WTC11 (cell line): ENCODE data around the gene KIAA0232. TPM values are rescaled to one million over a fixed set of nuclear protein-coding genes. Genes with fewer than 3 reads are reported as not detected.

Source experiments
- ATAC-seq: fragments of 200-7000 bp; cut with Tn5 transposase; 2 replicates; pipeline ENCODE4 v1.10.0; 2021; ENCODE audit warnings: mild to moderate bottlenecking, moderate library complexity
- CTCF ChIA-PET: fragments of 300-600 bp; sonication (Branson Sonifier 250); formaldehyde crosslinking; loops from one replicate; lab custom pipeline; 2021; ENCODE audit warnings: antibody characterized with exemption; lab: Charles Lee
- POLR2A ChIA-PET: fragments of 350-600 bp; sonication (Branson Sonifier 250); formaldehyde crosslinking; loops from one replicate; lab custom pipeline; 2021; ENCODE audit warnings: antibody characterized with exemption; lab: Charles Lee
- DNase-seq: peaks from one replicate; pipeline ENCODE4 v3.0.0; 2021; ENCODE audit warnings: low spot score
- H3K27ac Mint-ChIP-seq: 2 replicates; pipeline ENCODE4 v1.8.0; 2021; ENCODE audit warnings: mixed read lengths
- H3K27me3 Mint-ChIP-seq: 2 replicates; pipeline ENCODE4 v1.8.0; 2021; ENCODE audit warnings: low read depth, mild to moderate bottlenecking, moderate library complexity, mixed read lengths
- H3K36me3 Mint-ChIP-seq: 2 replicates; pipeline ENCODE4 v1.8.0; 2021; ENCODE audit warnings: mixed read lengths
- H3K4me1 Mint-ChIP-seq: 2 replicates; pipeline ENCODE4 v1.8.0; 2022; ENCODE audit warnings: mixed read lengths
- H3K4me3 Mint-ChIP-seq: 2 replicates; pipeline ENCODE4 v1.8.0; 2021; ENCODE audit warnings: mild to moderate bottlenecking, moderate library complexity, mixed read lengths
- H3K9me3 Mint-ChIP-seq: 2 replicates; pipeline ENCODE4 v1.8.0; 2021; ENCODE audit warnings: mixed read lengths
- ATF1 ChIP-seq: sonication (generic); formaldehyde crosslinking; IDR thresholded peaks from 2 replicates; pipeline ENCODE4 v1.8.1; 2023; ENCODE audit warnings: mild to moderate bottlenecking, moderate library complexity, missing genetic modification reagents
- ELF4 ChIP-seq: sonication (generic); formaldehyde crosslinking; IDR thresholded peaks from 2 replicates; pipeline ENCODE4 v1.8.1; 2022; ENCODE audit warnings: low read depth, mild to moderate bottlenecking, moderate library complexity, missing genetic modification reagents
- ESRRA ChIP-seq: sonication (generic); formaldehyde crosslinking; IDR thresholded peaks from 2 replicates; pipeline ENCODE4 v1.8.1; 2022; ENCODE audit warnings: mild to moderate bottlenecking, missing genetic modification reagents, borderline replicate concordance
- HMGA2 ChIP-seq: fragments of 250-450 bp; sonication (Bioruptor Pico); IDR thresholded peaks from 2 replicates; pipeline ENCODE4 v1.4.0; 2021; ENCODE audit warnings: mild to moderate bottlenecking, moderate library complexity
- NFATC4 ChIP-seq: fragments of 250-450 bp; sonication (Bioruptor Pico); IDR thresholded peaks from 2 replicates; pipeline ENCODE4 v1.9.0; 2021; ENCODE audit warnings: mild to moderate bottlenecking
- PRDM15 ChIP-seq: sonication (generic); formaldehyde crosslinking; IDR thresholded peaks from 2 replicates; pipeline ENCODE4 v1.8.0; 2022; ENCODE audit warnings: missing genetic modification reagents
- RORB ChIP-seq: fragments of 250-450 bp; sonication (Bioruptor Pico); IDR thresholded peaks from 2 replicates; pipeline ENCODE4 v1.9.0; 2021; ENCODE audit warnings: mild to moderate bottlenecking
- TCF7 ChIP-seq: sonication (generic); formaldehyde crosslinking; IDR thresholded peaks from 2 replicates; pipeline ENCODE4 v1.8.0; 2022; ENCODE audit warnings: mild to moderate bottlenecking, low read depth, missing genetic modification reagents, moderate library complexity
- ZBTB21 ChIP-seq: sonication (generic); formaldehyde crosslinking; IDR thresholded peaks from 2 replicates; pipeline ENCODE4 v1.8.1; 2023; ENCODE audit warnings: mild to moderate bottlenecking, missing genetic modification reagents, borderline replicate concordance
- ZNF138 ChIP-seq: sonication (generic); formaldehyde crosslinking; conservative IDR thresholded peaks from 2 replicates; pipeline ENCODE4 v1.8.1; 2022; ENCODE audit warnings: mild to moderate bottlenecking, moderate library complexity, missing genetic modification reagents
- ZNF423 ChIP-seq: fragments of 250-450 bp; sonication (Bioruptor Pico); IDR thresholded peaks from 2 replicates; pipeline ENCODE4 v2.1.2; 2022; ENCODE audit warnings: mild to moderate bottlenecking, moderate library complexity
- ZNF671 ChIP-seq: fragments of 250-450 bp; sonication (Bioruptor Pico); IDR thresholded peaks from 2 replicates; pipeline ENCODE4 v1.8.0; 2021; ENCODE audit warnings: mild to moderate bottlenecking
- total RNA-seq: library from RNA; stranded (reverse); gene quantifications from 3 replicates; pipeline ENCODE4 v1.2.3, GENCODE V29; 2021
- TF ChIP-seq, protein P1 (sequence below): sonication (generic); formaldehyde crosslinking; conservative IDR thresholded peaks from 2 replicates; pipeline ENCODE4 v1.8.1; 2023; ENCODE audit warnings: mild to moderate bottlenecking, low read depth, missing genetic modification reagents, moderate library complexity
- TF ChIP-seq, protein P2 (sequence below): fragments of 200-600 bp; IDR thresholded peaks from 2 replicates; pipeline ENCODE4 v1.8.0; 2022; ENCODE audit warnings: antibody characterized with exemption
- TF ChIP-seq, protein P3 (sequence below): sonication (generic); formaldehyde crosslinking; IDR thresholded peaks from 2 replicates; pipeline ENCODE4 v1.8.0; 2023; ENCODE audit warnings: missing genetic modification reagents, mild to moderate bottlenecking, borderline replicate concordance

KIAA0232 gene
- total RNA-seq, 1 experiment from 2014 or later, result 23.2 TPM

DNA sequence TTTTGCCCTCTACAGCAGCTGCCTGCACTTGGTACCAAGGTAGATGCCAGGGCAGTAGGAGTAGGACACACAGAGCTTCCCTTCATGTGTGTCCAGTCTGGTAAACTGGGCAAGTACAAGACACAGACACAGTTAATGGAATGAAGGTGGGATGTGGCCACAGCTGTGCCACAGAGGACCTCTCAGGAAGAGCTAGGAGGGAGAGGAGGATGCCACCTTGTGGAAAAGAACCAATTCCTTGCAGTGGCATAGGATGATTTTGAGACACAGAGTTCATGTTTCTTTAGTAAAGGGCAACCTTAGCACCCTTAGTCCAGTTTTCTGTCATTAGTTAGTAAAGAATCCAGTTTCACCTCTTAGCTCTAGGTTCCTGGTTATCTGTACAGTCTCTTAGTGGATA, 90.8 kb downstream of the KIAA0232 start:
- POLR2A ChIA-PET, result interaction anchor here (0.8 to 1.4 kb wide), 2 partner anchors 47 to 90 kb away, joined by 4 read pairs; no protein-coding TSS in a partner anchor
- peaks cover 24% of the 10 kb centered on the region for H3K36me3 Mint-ChIP-seq
- no peak for DNase-seq
- no peaks in the 10 kb centered on the region for H3K9me3 Mint-ChIP-seq
- no peaks in the 10 kb centered on the region for H3K27me3 Mint-ChIP-seq
- CTCF ChIA-PET, result interaction anchor here (0.6 to 3.5 kb wide), 50 partner anchors 8 to 317 kb away, joined by 3 to 94 read pairs (median 4); partner anchors contain the start of genes BLOC1S4, GRPEL1, KIAA0232 and MRFAP1L1
- no peak overlapping the region; the same call in 1 of the 2 replicates for H3K27ac Mint-ChIP-seq
- H3K4me3 Mint-ChIP-seq, result no peak overlapping the region
- no peak for TF ChIP-seq TCF7
- TF ChIP-seq ZNF138 (CRISPR knock-in tag), result no peak
- no peak for TF ChIP-seq ZNF423 (CRISPR knock-in tag)
- no peak for TF ChIP-seq ZBTB21 (CRISPR knock-in tag)
- no peak for TF ChIP-seq RORB (CRISPR knock-in tag)
- no peak for TF ChIP-seq ZNF671 (CRISPR knock-in tag)
- TF ChIP-seq ATF1 (CRISPR knock-in tag), result no peak
- no peak for TF ChIP-seq NFATC4 (CRISPR knock-in tag)
- H3K4me1 Mint-ChIP-seq, result 0 out of 2 replicates have a peak, but pooled peaks cover 2% of the 10 kb centered on the region
- ATAC-seq, result no peak

DNA sequence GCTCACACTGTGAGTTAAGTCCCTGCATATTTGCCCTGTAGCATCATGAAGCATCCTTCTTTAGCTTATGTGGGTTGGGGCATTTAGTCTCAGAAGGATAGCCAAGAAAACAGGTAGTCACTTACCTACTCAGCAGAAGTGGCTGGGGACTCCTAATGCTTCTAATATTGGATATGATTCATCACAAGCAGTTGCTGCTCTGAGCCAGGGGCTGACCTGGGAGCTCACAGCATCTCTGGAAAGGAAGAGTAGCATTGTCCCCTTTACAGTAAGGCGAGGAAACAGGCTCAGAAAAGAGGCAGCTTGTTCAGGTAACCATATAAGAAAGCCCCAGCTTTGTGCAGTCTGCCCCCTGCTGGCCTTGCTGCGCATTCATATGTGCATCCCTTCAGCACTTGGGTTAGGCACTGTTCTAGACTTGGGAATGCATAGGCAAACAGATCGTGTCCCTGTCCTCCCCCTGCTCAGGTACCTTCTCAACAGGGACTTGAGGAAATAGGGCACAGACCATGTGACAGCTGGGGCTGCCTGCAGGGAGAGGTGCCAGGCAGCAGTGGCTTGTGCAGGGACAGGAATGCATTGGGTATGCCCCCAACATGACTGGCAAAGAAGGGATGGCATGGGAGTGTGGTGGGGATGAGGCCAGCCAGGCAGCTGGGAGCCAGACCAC, 91.4 kb downstream of the KIAA0232 start:
- Mint-ChIP-seq H3K27ac (no peak overlapping the region; the same call in 1 of the 2 replicates), H3K4me3 (no peak overlapping the region), H3K4me1 (0 out of 2 replicates have a peak, but pooled peaks cover 2% of the 10 kb centered on the region), H3K36me3 (peaks cover 28% of the 10 kb centered on the region), H3K9me3 (no peaks in the 10 kb centered on the region), H3K27me3 (no peaks in the 10 kb centered on the region)
- ATAC-seq, result peak; percentile 87
- TF ChIP-seq PRDM15 (no peak), HMGA2 (CRISPR knock-in tag) (no peak)
- TF ChIP-seq, protein P1, sequence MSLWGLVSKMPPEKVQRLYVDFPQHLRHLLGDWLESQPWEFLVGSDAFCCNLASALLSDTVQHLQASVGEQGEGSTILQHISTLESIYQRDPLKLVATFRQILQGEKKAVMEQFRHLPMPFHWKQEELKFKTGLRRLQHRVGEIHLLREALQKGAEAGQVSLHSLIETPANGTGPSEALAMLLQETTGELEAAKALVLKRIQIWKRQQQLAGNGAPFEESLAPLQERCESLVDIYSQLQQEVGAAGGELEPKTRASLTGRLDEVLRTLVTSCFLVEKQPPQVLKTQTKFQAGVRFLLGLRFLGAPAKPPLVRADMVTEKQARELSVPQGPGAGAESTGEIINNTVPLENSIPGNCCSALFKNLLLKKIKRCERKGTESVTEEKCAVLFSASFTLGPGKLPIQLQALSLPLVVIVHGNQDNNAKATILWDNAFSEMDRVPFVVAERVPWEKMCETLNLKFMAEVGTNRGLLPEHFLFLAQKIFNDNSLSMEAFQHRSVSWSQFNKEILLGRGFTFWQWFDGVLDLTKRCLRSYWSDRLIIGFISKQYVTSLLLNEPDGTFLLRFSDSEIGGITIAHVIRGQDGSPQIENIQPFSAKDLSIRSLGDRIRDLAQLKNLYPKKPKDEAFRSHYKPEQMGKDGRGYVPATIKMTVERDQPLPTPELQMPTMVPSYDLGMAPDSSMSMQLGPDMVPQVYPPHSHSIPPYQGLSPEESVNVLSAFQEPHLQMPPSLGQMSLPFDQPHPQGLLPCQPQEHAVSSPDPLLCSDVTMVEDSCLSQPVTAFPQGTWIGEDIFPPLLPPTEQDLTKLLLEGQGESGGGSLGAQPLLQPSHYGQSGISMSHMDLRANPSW (CRISPR knock-in tag), result no peak
- TF ChIP-seq, protein P2, sequence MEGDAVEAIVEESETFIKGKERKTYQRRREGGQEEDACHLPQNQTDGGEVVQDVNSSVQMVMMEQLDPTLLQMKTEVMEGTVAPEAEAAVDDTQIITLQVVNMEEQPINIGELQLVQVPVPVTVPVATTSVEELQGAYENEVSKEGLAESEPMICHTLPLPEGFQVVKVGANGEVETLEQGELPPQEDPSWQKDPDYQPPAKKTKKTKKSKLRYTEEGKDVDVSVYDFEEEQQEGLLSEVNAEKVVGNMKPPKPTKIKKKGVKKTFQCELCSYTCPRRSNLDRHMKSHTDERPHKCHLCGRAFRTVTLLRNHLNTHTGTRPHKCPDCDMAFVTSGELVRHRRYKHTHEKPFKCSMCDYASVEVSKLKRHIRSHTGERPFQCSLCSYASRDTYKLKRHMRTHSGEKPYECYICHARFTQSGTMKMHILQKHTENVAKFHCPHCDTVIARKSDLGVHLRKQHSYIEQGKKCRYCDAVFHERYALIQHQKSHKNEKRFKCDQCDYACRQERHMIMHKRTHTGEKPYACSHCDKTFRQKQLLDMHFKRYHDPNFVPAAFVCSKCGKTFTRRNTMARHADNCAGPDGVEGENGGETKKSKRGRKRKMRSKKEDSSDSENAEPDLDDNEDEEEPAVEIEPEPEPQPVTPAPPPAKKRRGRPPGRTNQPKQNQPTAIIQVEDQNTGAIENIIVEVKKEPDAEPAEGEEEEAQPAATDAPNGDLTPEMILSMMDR, result peak; percentile 61
- ChIA-PET POLR2A (interaction anchor here (0.6 to 1.4 kb wide), 3 partner anchors 48 to 1068 kb away, joined by 4 read pairs; no protein-coding TSS in a partner anchor), CTCF (interaction anchor here (0.6 to 3.5 kb wide), 51 partner anchors 8 to 328 kb away, joined by 3 to 94 read pairs (median 4); partner anchors contain the start of genes BLOC1S4, GRPEL1, KIAA0232 and MRFAP1L1)
- DNase-seq, result peak; percentile 81

DNA sequence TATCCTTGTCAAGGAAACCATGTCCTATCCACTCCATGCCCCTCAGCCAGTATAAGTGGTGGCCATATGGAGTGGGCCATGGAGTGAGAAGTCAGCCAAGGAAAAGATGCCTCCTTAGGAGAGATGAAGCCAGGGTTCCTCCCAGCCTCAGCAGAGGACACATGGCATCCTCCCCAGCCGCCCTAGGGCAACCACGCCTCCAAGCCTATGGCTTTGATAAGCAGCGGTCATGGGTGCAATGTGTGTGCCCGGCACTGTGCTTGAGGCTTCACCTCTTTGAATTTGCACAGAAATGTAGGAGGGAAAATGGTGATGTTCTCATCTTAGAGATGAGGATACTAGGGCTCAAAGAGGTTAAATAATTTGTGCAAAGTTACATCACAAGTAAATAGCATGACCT, 92.5 kb downstream of the KIAA0232 start:
- H3K4me1 Mint-ChIP-seq, result 0 out of 2 replicates have a peak, but pooled peaks cover 2% of the 10 kb centered on the region
- no peaks in the 10 kb centered on the region for H3K27me3 Mint-ChIP-seq
- CTCF ChIA-PET, result interaction anchor here (1.5 to 3.5 kb wide), 5 partner anchors 10 to 165 kb away, joined by 3 to 94 read pairs (median 13); partner anchors contain the start of genes BLOC1S4 and MRFAP1L1
- DNase-seq, result no peak
- no peak overlapping the region for H3K4me3 Mint-ChIP-seq
- no peak for ATAC-seq
- H3K27ac Mint-ChIP-seq, result no peak overlapping the region
- H3K36me3 Mint-ChIP-seq, result peaks cover 32% of the 10 kb centered on the region
- POLR2A ChIA-PET, result no interaction called here
- no peaks in the 10 kb centered on the region for H3K9me3 Mint-ChIP-seq
- TF ChIP-seq, protein P3, sequence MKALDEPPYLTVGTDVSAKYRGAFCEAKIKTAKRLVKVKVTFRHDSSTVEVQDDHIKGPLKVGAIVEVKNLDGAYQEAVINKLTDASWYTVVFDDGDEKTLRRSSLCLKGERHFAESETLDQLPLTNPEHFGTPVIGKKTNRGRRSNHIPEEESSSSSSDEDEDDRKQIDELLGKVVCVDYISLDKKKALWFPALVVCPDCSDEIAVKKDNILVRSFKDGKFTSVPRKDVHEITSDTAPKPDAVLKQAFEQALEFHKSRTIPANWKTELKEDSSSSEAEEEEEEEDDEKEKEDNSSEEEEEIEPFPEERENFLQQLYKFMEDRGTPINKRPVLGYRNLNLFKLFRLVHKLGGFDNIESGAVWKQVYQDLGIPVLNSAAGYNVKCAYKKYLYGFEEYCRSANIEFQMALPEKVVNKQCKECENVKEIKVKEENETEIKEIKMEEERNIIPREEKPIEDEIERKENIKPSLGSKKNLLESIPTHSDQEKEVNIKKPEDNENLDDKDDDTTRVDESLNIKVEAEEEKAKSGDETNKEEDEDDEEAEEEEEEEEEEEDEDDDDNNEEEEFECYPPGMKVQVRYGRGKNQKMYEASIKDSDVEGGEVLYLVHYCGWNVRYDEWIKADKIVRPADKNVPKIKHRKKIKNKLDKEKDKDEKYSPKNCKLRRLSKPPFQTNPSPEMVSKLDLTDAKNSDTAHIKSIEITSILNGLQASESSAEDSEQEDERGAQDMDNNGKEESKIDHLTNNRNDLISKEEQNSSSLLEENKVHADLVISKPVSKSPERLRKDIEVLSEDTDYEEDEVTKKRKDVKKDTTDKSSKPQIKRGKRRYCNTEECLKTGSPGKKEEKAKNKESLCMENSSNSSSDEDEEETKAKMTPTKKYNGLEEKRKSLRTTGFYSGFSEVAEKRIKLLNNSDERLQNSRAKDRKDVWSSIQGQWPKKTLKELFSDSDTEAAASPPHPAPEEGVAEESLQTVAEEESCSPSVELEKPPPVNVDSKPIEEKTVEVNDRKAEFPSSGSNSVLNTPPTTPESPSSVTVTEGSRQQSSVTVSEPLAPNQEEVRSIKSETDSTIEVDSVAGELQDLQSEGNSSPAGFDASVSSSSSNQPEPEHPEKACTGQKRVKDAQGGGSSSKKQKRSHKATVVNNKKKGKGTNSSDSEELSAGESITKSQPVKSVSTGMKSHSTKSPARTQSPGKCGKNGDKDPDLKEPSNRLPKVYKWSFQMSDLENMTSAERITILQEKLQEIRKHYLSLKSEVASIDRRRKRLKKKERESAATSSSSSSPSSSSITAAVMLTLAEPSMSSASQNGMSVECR (CRISPR knock-in tag), result no peak
- TF ChIP-seq ZNF671 (CRISPR knock-in tag), result no peak
- TF ChIP-seq, protein P2, result no peak
- no peak for TF ChIP-seq ELF4 (CRISPR knock-in tag)
- no peak for TF ChIP-seq ESRRA (CRISPR knock-in tag)
